Endothelial cell of umbilical vein (primary cell): ENCODE measurements around the gene PLXNB3. TPM values are rescaled to one million over a fixed set of nuclear protein-coding genes. Genes with fewer than 3 reads are reported as not detected.

Experiments
- BruUV-seq: library from RNA; stranded (reverse); fragments of 400-500 nt; replicated peaks from 2 replicates; lab custom pipeline; 2021; lab: Mats Ljungman, UMichigan
- CTCF ChIA-PET: fragments of 300-600, 350-600 bp; sonication (Branson Sonifier 250); formaldehyde crosslinking; loops from one replicate; lab custom pipeline; 2021; ENCODE audit warnings: antibody characterized with exemption, inconsistent platforms; lab: Charles Lee
- POLR2A ChIA-PET: fragments of 300-600, 350-600 bp; sonication (Branson Sonifier 250); formaldehyde crosslinking; loops from one replicate; lab custom pipeline; 2021; ENCODE audit warnings: antibody characterized with exemption, inconsistent platforms; lab: Charles Lee
- DNase-seq: peaks from one replicate; pipeline ENCODE4 v3.0.0-alpha.2; 2011; ENCODE audit warnings: low read depth, low spot score
- FAIRE-seq: peaks from 2 replicates; lab custom pipeline; 2011; peaks lifted over from hg19 to GRCh38; lab: Jason Lieb, UNC
- H2AFZ ChIP-seq: 2 replicates; pipeline ENCODE4 v1.6.0; 2012; ENCODE audit warnings: low read depth, low read length, control low read depth, inconsistent platforms
- H3K27ac ChIP-seq: 2 replicates; pipeline ENCODE4 v1.5.1; 2011; ENCODE audit warnings: low read depth, mild to moderate bottlenecking, control low read depth, low read length, moderate library complexity; ENCODE audit not compliant: insufficient read depth
- H3K27me3 ChIP-seq, 2 experiments: 2 replicates each; pipeline versions ENCODE4 v1.6.0 to v1.6.1; 2011; ENCODE audit warnings: low read length in 2 of 2, mixed read lengths in 1 of 2; ENCODE audit not compliant: control insufficient read depth in 2 of 2, insufficient read depth in 2 of 2
- H3K36me3 ChIP-seq, 2 experiments: 2 replicates in 1 of 2; 3 replicates in 1 of 2; pipeline ENCODE4 v1.5.1; 2011; ENCODE audit warnings: low read length in 2 of 2, mild to moderate bottlenecking in 1 of 2, moderate library complexity in 1 of 2; ENCODE audit not compliant: control insufficient read depth in 2 of 2, insufficient read depth in 2 of 2; ENCODE audit errors: extremely low read depth in 1 of 2
- H3K4me1 ChIP-seq: 3 replicates; pipeline ENCODE4 v1.5.1; 2011; ENCODE audit warnings: mild to moderate bottlenecking, low read length; ENCODE audit not compliant: control insufficient read depth, insufficient read depth; ENCODE audit errors: extremely low read depth
- H3K4me2 ChIP-seq: 2 replicates; pipeline ENCODE4 v1.6.1; 2011; ENCODE audit warnings: low read length, control low read depth, mixed read lengths; ENCODE audit not compliant: insufficient read depth
- H3K4me3 ChIP-seq, 3 experiments: fragments of 200-600 bp in 1 of 3; sonication (generic), shearing (Covaris generic) in 1 of 3; replicated peaks in 1 of 3; 2 replicates each; pipeline ENCODE4 v1.5.1; 2011 to 2016; ENCODE audit warnings: control low read depth in 3 of 3, low read length in 3 of 3, mild to moderate bottlenecking in 2 of 3, inconsistent platforms in 1 of 3, low read depth in 1 of 3, moderate library complexity in 1 of 3; ENCODE audit not compliant: insufficient read depth in 1 of 3
- H3K79me2 ChIP-seq: 2 replicates; pipeline ENCODE4 v1.6.0; 2012; ENCODE audit warnings: low read length, inconsistent platforms; ENCODE audit not compliant: control insufficient read depth, insufficient read depth
- H3K9ac ChIP-seq: replicated peaks from 2 replicates; pipeline ENCODE3; 2011; ENCODE audit warnings: low read length, control low read depth; ENCODE audit not compliant: insufficient read depth; ENCODE audit errors: extremely low read depth
- H3K9me1 ChIP-seq: replicated peaks from 3 replicates; pipeline ENCODE4 v1.6.0; 2011; ENCODE audit warnings: mild to moderate bottlenecking, low read length; ENCODE audit not compliant: control insufficient read depth, insufficient read depth; ENCODE audit errors: extremely low read depth
- H3K9me3 ChIP-seq: replicated peaks from 2 replicates; pipeline ENCODE4 v1.5.1; 2012; ENCODE audit warnings: low read length, inconsistent platforms; ENCODE audit not compliant: control insufficient read depth, insufficient read depth
- H4K20me1 ChIP-seq: replicated peaks from 2 replicates; pipeline ENCODE3; 2011; ENCODE audit warnings: mild to moderate bottlenecking, low read length; ENCODE audit not compliant: control insufficient read depth, insufficient read depth; ENCODE audit errors: extremely low read depth
- EZH2 ChIP-seq: IDR thresholded peaks from 2 replicates; pipeline ENCODE4 v1.6.1; 2012; ENCODE audit warnings: borderline replicate concordance, low read depth, mild to moderate bottlenecking, moderate library complexity, low read length, inconsistent platforms; ENCODE audit not compliant: severe bottlenecking
- FOS ChIP-seq: IDR thresholded peaks from 2 replicates; pipeline ENCODE4 v1.6.1; 2011; ENCODE audit warnings: mild to moderate bottlenecking, low read length, moderate library complexity, borderline replicate concordance; ENCODE audit not compliant: insufficient read depth
- GATA2 ChIP-seq: IDR thresholded peaks from 2 replicates; pipeline ENCODE4 v1.7.0; 2011; ENCODE audit warnings: low read depth, mild to moderate bottlenecking, moderate library complexity, mixed read lengths, low read length; ENCODE audit not compliant: insufficient read length, insufficient read depth
- JUN ChIP-seq: IDR thresholded peaks from 2 replicates; pipeline ENCODE4 v1.6.1; 2011; ENCODE audit warnings: borderline replicate concordance, low read depth; ENCODE audit not compliant: insufficient read length, insufficient read depth
- MAX ChIP-seq: IDR thresholded peaks from 2 replicates; pipeline ENCODE4 v1.6.1; 2011; ENCODE audit not compliant: insufficient read depth, insufficient read length
- MYC ChIP-seq: IDR thresholded peaks from one replicate; pipeline ENCODE4 v1.6.1; 2011; ENCODE audit warnings: mild to moderate bottlenecking, low read depth, low read length
- POLR2A ChIP-seq: IDR thresholded peaks from 2 replicates; pipeline ENCODE4 v1.6.1; 2012; ENCODE audit warnings: low read depth, mild to moderate bottlenecking, control low read depth, low read length
- POLR2AphosphoS5 ChIP-seq: IDR thresholded peaks from 2 replicates; pipeline ENCODE4 v1.6.1; 2012; ENCODE audit warnings: low read depth, mild to moderate bottlenecking, control low read depth, low read length, moderate library complexity; ENCODE audit not compliant: insufficient read depth
- dilution Hi-C: fragments of 300-500 bp; cut with MboI; formaldehyde crosslinking; loops from one replicate; pipeline ENCODE4 v1.15.0; 2019; ENCODE audit warnings: low sequenced_read_pairs; ENCODE audit not compliant: extremely low pct_ligation_motif_present
- intact Hi-C: fragments of 100-400 bp; cut with micrococcal nuclease; formaldehyde crosslinking; loops from one replicate; pipeline ENCODE4 v1.10.0; 2022
- polyA plus RNA-seq, 4 experiments: library from polyadenylated mRNA; depleted of rRNA in 3 of 4; stranded (reverse) in 3 of 4; unstranded in 1 of 4; fragments of >200 nt; gene quantifications; 2 replicates each; pipeline versions ENCODE4 v1.2.1 to v1.2.3, GENCODE V29; 2011 to 2012; ENCODE audit warnings: missing spikeins in 1 of 4
- total RNA-seq: library from RNA; stranded (reverse); gene quantifications from 2 replicates; pipeline ENCODE4 v1.2.3, GENCODE V29; 2021
- TF ChIP-seq, protein P1 (sequence below), 2 donors: IDR thresholded peaks; 1 replicate in 1 of 2; 2 replicates in 1 of 2; pipeline ENCODE4 v1.5.1; 2011; ENCODE audit warnings: low read length in 2 of 2, mild to moderate bottlenecking in 2 of 2, moderate library complexity in 2 of 2, control low read depth in 1 of 2, inconsistent platforms in 1 of 2, low read depth in 1 of 2; ENCODE audit not compliant: insufficient read depth in 1 of 2; ENCODE audit errors: extremely low read depth in 1 of 2

The PLXNB3 gene
- total and polyA plus RNA-seq, 2 donors (not counting 3 experiments of a cell fraction or from before 2014, with no cell fraction given): 19.0 to 31.4 TPM

GRCh38 chrX:153780678-153781427 is 16.8 kb downstream of the PLXNB3 start, which contains the start of gene SRPK3:
TSS of gene SRPK3 (plus strand) at chrX:153781041. CDS start at chrX:153781087, 46 bp downstream.
- no peaks in the 10 kb centered on the region for H3K27me3 ChIP-seq
- ChIA-PET CTCF (interaction anchor here (1.0 kb wide), 1 partner anchor 166 kb away, joined by 3 read pairs; no protein-coding TSS in a partner anchor), POLR2A (no interaction called here)
- no TSS peak for BruUV-seq
- intact Hi-C loops: no loop called here
- TF ChIP-seq POLR2A (no peak), JUN (no peak), MYC (no peak), POLR2AphosphoS5 (no peak), MAX (no peak), FOS (no peak), EZH2 (no peak), GATA2 (no peak)
- TF ChIP-seq, protein P1, sequence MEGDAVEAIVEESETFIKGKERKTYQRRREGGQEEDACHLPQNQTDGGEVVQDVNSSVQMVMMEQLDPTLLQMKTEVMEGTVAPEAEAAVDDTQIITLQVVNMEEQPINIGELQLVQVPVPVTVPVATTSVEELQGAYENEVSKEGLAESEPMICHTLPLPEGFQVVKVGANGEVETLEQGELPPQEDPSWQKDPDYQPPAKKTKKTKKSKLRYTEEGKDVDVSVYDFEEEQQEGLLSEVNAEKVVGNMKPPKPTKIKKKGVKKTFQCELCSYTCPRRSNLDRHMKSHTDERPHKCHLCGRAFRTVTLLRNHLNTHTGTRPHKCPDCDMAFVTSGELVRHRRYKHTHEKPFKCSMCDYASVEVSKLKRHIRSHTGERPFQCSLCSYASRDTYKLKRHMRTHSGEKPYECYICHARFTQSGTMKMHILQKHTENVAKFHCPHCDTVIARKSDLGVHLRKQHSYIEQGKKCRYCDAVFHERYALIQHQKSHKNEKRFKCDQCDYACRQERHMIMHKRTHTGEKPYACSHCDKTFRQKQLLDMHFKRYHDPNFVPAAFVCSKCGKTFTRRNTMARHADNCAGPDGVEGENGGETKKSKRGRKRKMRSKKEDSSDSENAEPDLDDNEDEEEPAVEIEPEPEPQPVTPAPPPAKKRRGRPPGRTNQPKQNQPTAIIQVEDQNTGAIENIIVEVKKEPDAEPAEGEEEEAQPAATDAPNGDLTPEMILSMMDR (IDR thresholded peaks at IDR 0.05; ENCODE audit: extremely low read depth in 1 of 2, insufficient read depth in 1 of 2, low read depth in 1 of 2, low read length in 2 of 2): no peak
- no peak within 1 kb of the TSS for H3K4me2 ChIP-seq
- H3K27ac ChIP-seq: no peak within 1 kb of the TSS
- H3K9me3 ChIP-seq: no peaks in the 10 kb centered on the region
- H3K9me1 ChIP-seq: no peaks in the 10 kb centered on the region
- dilution Hi-C loops: no loop called here
- no peak for DNase-seq
- H3K79me2 ChIP-seq: no peaks in the 10 kb centered on the region
- H4K20me1 ChIP-seq: no peaks in the 10 kb centered on the region
- no peak within 1 kb of the TSS for H2AFZ ChIP-seq
- no peak for FAIRE-seq
- H3K9ac ChIP-seq: no peak within 1 kb of the TSS
- peaks cover 0 to 5% of the 10 kb centered on the region in 2 experiments for H3K36me3 ChIP-seq
- H3K4me1 ChIP-seq: no peaks in the 10 kb centered on the region
- H3K4me3 ChIP-seq: no peak within 1 kb of the TSS
